Testis (tissue), 2 donors: ENCODE results near the gene CAPN7.

ENCODE experiments used
- CTCF ChIP-seq, 3 experiments: fragments of 450-650 bp in 2 of 3; fragments of 200-600 bp in 1 of 3; sonication (generic) in 1 of 3; IDR thresholded peaks; one replicate each; pipeline ENCODE4 v1.5.1; 2016 to 2019; ENCODE audit warnings: antibody characterized with exemption in 3 of 3, mild to moderate bottlenecking in 2 of 3, moderate library complexity in 1 of 3
- POLR2A ChIP-seq: fragments of 450-650 bp; IDR thresholded peaks from one replicate; pipeline ENCODE4 v1.6.1; 2017; ENCODE audit warnings: antibody characterized with exemption, mild to moderate bottlenecking, moderate library complexity

GRCh38 chr3:15198686-15199085 lies 7.4 kb upstream of the CAPN7 start:
- no peak for TF ChIP-seq CTCF (IDR thresholded peaks at IDR 0.05)
- no peak for TF ChIP-seq POLR2A
